GM12864 (cell line): ENCODE measurements around the gene CD4.

ENCODE experiments used
- DNase-seq: peaks from one replicate; pipeline ENCODE4 v3.0.0-alpha.2; 2011; ENCODE audit warnings: low read depth
- H3K4me3 ChIP-seq: 2 replicates; pipeline ENCODE4 v1.5.1; 2011; ENCODE audit warnings: mild to moderate bottlenecking, low read depth, low read length, control low read depth
- TF ChIP-seq, protein P1 (sequence below): IDR thresholded peaks from 2 replicates; pipeline ENCODE4 v1.5.1; 2011; ENCODE audit warnings: low read depth, mild to moderate bottlenecking, moderate library complexity, low read length, control low read depth, inconsistent platforms; ENCODE audit errors: missing control alignments

The CD4 gene

DNA sequence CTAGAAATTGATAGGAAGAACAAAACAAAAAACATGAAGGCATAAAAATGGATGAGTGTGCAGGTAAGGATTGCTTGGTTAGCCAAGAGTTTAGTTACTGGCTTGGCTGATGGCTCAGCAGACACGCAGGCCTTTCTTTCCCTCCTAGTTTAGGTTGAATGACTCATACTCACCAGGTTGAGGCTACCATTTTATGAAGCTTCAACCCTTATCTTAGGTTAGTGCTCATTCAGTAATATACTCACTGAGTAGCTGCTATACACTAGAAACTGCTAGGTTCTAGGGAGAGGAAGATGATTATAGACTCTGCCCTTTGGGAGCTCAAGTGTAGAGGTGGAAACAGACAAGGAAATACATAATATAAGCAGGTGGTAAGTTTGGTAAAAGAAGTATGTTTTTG lies 44.9 kb downstream of the CD4 start:
- H3K4me3 ChIP-seq, result no peak overlapping the region
- TF ChIP-seq, protein P1, sequence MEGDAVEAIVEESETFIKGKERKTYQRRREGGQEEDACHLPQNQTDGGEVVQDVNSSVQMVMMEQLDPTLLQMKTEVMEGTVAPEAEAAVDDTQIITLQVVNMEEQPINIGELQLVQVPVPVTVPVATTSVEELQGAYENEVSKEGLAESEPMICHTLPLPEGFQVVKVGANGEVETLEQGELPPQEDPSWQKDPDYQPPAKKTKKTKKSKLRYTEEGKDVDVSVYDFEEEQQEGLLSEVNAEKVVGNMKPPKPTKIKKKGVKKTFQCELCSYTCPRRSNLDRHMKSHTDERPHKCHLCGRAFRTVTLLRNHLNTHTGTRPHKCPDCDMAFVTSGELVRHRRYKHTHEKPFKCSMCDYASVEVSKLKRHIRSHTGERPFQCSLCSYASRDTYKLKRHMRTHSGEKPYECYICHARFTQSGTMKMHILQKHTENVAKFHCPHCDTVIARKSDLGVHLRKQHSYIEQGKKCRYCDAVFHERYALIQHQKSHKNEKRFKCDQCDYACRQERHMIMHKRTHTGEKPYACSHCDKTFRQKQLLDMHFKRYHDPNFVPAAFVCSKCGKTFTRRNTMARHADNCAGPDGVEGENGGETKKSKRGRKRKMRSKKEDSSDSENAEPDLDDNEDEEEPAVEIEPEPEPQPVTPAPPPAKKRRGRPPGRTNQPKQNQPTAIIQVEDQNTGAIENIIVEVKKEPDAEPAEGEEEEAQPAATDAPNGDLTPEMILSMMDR, result no peak
- DNase-seq, result no peak

DNA sequence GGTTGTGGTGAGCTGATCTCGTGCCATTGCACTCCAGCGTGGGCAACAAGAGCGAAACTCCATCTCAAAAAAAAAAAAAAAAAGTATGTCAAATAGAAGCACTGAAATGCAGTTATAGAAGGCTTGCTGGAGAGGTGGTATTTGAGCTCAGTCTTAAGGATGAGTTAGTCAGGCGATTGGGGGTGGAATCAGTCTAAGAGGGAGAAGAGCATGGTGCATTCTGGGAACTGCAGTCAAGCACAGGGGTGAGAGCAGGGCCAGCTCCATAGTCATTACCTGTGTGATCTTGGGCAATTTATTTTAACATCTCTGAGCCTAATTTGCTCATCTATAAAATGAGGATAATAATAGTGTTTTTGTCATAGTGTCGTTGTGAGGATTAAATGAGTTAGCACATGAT lies 45.5 kb downstream of the CD4 start:
- DNase-seq, result no peak
- no peak overlapping the region for H3K4me3 ChIP-seq
- TF ChIP-seq, protein P1, result no peak

DNA sequence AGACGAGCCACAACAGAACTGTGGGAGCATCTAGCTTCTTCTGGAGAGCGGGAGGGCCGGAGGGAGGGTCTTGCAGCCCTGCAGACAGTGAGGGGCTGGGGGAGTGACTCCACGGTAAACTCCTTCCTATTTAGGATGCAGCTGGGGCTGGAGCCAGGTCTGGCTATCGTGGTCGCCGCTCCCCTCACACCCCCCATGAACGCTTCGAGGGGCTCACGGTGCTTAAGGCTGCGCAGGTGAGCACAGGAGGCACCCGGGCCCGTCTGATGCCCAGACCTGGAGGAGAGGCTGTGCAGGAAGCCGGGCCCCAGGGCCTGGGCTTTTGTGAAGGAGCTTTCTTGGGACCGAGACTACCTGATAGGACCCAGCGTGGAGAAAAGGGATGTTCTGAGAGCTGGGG lies 47.5 kb downstream of the CD4 start:
- TF ChIP-seq, protein P1, result no peak
- H3K4me3 ChIP-seq, result no peak overlapping the region
- DNase-seq, result no peak

DNA sequence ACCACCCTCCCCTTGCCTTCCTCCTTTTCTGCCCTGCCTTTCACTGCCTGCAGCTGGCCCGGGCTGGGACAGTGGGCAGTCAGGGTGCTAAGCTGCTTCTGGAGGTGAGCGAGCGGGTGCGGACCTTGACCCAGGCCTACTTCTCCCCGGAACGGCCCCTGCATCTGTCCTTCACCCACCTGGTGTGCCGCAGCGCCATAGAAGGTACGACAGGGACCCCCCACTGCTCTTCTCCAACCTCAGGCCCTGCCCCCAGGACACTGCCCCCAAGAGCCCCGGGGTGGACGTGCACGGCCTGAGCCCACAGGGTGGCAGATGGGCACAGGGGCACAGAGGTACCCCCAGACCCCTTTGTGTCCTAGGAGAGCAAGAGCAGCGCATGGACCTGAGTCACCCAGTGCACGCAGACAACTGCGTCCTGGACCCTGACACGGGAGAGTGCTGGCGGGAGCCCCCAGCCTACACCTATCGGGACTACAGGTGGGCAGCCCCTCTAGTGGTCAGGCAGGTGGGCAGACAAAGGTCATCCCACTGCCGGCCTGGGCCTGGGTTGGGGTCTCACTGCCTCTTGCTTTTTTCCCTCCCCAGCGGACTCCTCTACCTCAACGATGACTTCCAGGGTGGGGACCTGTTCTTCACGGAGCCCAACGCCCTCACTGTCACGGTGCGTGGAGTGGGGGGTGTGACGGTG lies 48.2 kb downstream of the CD4 start:
- H3K4me3 ChIP-seq, result no peak overlapping the region
- TF ChIP-seq, protein P1, result no peak
- no peak for DNase-seq

DNA sequence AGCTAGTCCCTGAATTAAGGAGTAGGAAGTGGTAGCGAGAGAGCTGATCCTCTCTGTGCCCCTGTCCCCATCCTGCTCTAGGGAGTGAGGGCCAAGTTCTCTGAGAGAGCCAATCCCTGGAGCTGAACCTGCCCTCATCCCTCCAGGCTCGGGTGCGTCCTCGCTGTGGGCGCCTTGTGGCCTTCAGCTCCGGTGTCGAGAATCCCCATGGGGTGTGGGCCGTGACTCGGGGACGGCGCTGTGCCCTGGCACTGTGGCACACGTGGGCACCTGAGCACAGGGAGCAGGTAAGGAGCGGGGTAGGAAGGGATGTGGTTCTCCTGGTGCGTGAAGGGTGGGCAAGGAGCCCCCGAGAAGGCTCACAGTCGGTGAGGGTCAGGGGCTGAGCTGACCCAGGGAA lies 49.5 kb downstream of the CD4 start:
- no peak for DNase-seq
- TF ChIP-seq, protein P1, result no peak

DNA sequence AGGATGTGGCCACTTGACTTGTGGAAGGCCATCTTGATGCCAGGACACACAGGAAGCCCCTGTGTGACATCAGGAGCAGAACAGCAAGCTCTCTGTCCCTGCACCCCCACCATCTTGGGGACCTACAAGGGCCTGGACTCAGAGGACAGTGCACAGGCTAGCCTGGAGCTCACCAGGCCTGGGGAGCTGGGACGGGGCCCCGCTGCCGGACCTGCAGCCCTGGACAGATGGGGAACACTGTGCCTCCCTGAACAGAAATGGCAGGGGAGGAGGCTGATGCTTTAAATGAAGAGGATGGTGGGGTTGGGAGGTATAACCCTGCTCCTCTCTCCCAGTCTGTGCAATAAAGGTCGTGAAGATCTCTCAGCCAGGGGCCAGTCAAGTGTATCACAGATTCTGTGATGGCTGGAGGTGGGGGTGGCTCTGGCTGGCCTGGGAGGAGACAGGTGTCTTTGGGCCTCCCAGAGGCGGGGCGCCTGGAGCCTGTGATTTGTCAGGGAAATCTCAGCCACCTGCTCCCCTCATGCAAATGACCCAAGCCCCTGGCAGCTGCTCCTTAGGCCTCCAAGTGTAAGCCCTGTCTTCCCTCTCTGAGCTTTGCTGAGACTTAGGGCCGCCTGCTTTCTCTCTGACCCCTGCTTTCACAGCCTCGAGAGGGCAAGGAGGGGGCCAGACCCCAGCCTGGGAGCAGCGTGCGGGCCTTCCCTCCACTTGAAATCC lies 50.3 kb downstream of the CD4 start:
- DNase-seq, result peak; percentile 71
- TF ChIP-seq, protein P1, result no peak
- H3K4me3 ChIP-seq, result no peak overlapping the region

More for the DNA sequence above, 49.5 kb downstream of the CD4 start:
- no peak overlapping the region for H3K4me3 ChIP-seq
